ENCODE measurements around the gene WDR93.
A peak's percentile ranks its signal among the peaks of the same experiment; 100 is the strongest.
"Not testable (repeated sequence)": the region's sequence is repeated elsewhere in the genome, so short reads cannot be mapped to it uniquely, and the experiment has no call there.

WDR93 gene

DNA sequence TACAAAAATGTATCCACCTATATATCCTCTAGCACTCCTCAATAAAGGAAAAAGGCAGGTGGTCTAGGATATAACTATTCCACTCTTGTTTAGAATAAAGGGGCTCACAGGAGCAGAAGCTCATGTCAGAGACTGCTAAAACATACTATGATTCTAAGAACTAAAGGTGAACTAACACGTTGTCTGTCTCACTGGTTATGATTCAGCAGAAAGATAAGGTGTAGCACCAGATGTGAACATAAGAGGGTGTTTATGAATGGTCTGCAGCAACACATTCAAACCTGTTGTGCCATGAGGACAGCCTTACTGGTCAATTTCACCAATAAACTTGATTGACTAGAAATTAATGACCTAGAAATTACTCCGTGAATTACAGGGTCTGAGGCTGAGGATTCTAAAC is 4.6 kb upstream of the WDR93 start:
- no peak for DNase-seq (ENCODE audit: low read depth)

DNA sequence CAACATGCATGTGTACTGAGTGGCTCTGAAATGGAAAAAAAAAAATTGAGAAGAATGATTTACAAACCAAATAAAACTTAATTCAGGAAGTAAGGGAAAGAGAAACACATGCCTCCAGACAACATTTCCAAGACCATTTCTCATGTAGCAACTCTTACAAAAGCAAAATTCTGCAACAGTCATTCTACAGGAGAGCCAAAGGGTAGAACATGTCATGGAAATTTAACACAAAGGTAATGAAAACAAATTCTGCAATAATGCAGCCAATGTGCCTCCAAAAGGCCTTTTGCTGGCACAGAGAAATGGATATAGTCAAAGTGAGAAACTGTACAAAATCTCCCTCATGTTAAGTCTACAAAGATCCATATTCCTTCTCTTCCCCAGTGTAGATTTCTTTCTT is 4.1 kb upstream of the WDR93 start:
- DNase-seq (ENCODE audit: low read depth): no peak

DNA sequence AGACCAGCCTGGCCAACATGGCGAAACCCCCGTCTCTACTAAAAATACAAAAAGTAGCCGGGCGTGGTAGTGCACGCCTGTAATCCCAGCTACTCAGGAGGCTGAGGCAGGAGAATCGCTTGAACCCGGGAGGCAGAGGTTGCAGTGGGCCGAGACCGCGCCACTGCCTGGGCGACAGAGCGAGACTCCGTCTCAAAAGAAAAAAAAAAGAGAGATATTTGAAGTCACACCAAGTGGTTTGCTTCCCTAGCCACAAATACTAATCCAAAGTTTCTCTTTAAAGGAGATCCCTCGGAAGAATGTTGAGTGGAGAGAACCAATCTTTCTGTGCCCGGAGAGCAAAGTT is 708 bp upstream of the WDR93 start:
- DNase-seq (ENCODE audit: low read depth): not testable (repeated sequence)

DNA sequence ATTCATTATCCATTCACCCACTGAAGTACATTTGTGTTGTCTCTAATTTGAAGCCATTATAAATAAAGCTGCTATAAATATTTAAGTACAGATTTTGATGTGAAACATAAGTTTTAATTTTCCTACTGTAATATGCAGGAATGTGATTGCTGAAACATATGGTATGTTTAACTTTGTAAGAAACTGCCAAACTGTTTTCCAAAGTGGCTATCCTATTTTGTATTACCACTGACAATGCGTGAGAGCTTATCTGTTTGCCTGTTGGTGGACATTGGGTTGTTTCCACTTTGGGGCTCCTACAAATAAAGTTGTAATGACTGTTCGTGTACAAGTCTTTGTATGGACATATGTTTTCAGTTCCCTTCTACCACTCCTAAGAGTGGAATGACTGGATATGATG is 2.5 kb downstream of the WDR93 start:
- DNase-seq (ENCODE audit: low read depth): no peak

DNA sequence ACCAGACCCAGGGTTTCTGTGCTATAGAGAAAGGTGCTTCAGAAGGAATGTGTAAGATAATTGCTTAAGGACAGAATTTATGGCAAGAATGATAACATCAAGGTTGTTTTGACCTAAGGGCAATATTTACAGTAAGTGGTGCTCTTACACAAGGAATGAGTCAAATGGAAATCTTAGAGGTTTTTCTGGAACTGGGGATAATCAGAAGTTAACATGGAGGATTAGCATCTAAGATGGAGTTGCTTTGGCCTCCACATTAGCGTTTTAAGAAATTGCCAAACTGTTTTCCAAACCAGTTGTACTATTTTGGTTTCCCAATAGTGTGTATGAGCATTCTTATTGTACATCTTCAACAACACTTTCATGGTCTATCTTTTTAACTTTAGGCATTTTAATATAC is 3.1 kb downstream of the WDR93 start:
- no peak for DNase-seq (ENCODE audit: low read depth)

DNA sequence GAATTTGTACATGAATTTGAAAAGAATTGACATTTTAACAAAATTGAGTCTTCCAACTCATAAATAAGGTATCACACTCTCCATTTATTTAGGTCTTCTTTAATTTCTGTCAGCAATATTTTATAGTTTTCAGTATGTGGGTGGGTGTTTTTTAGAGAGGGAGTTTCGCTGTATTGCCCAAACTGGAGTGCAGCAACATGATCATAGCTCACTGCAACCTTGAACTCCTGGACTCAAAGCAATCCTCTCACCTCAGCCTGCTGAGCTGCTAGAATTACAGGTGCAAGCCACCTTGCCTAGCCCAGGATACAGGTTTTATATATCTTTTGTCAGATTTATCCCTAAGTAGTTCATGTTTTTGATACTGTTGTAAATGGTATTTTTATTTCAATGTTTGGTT is 4.6 kb downstream of the WDR93 start:
- no peak for DNase-seq (ENCODE audit: low read depth)

DNA sequence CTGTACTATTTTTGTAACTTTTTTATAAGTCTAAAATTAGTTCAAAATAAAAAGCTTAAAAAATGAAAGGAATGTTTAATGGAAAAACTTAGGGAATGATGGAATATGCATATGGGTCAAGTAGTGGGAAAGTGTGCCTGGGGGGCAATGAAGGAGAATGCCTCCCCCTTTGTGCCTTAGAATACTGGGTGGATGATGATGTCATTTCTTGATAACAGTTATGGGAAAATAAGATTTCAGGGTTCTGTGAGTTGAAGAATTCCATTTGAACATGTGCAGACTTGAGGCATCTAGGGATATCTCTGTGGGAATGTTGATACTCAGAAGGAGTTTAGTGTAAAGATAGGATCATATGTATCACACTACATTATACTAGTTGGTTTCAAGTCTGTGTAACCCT is 13.8 kb downstream of the WDR93 start:
- DNase-seq (ENCODE audit: low read depth): no peak

DNA sequence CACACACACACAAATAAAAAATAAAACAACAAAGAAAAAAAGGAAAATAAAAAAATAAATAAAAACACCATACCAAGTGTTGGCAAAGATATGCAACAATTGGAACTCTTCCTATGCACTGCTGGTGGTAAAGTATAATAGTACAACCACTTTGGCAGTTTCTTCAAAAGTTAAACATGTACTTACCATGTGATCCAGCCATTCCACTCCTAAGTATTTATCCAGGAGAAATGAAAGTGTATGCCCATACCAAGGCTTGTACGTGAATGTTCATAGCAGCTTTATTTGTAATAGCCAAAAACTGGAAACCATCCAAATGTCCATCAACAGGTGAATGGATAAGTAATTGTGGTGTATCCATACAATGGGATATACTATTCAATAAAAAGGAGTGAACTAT is 17.0 kb downstream of the WDR93 start:
- DNase-seq (ENCODE audit: low read depth): no peak

DNA sequence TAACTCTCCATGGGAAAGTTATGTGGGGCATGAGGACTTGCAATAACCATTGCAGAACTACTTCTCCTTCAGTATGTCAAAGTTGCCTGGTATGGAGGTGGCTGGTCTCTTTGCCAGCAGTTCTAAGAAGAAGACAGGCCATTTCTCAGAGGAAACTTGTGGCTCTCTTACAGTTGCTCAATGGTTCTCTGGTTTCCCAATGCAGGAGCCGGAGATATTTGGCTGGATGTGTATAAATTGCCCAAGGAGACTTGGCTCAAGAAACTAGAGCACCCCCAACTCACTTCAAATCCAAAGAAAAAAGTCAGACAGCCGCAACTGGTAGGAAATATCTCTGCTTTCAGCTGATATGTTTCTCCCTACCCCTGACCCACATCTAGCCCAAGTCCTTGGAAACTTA is 24.2 kb downstream of the WDR93 start:
- DNase-seq (ENCODE audit: low read depth): no peak

DNA sequence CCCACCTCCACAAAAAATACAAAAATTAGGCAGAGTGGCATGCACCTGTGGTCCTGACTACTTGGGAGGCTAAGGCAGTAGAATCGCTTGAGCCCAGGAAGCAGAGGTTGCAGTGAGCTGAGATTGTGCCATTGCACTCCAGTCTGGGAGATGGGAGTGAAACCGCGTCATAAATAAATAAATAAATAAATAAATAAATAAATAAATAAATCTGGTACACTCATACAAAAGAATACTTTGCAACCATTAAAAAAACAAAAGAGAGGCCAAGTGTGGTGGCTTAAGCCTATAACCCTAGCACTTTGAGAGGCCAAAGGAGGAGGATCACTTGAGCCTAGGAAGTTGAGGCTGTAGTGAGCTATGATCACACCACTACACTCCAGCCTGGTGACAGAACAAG is 32.4 kb downstream of the WDR93 start:
- no peak for DNase-seq (ENCODE audit: low read depth)

DNA sequence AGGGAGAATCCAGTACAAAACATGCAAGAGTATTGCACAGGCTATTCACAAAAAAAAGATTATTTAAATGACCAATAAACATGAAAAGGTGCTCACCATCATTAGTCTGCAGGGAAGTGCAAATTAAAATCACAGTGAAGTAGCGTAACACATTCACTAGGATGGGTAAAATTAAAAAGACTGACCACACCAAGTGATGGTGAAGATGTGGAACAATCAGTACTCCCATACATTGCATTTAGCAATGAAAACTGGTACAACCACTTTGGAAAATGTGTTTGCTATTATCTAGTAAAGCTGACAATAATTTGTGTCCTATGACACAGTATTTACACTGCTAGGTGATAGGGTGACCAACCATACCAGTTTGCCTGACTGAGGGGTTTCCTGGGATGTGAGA is 34.0 kb downstream of the WDR93 start:
- no peak for DNase-seq (ENCODE audit: low read depth)

DNA sequence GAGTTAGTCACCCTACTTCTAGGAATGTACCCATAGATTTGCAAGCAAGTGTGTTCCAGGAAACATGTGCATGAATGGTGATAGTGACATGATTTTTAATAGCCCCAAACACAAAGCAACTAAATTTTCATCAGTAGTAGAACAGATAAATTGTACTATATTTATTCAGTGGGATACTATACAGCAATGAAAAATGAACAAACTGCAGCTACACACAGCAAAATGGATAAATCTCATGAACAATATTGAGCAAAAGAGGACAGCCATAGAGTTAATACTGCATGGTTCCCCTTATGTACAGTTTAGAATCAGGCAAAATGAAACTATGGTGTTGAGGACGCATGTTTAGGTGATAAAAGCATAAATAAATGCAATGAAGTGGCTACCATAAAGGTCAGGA is 34.5 kb downstream of the WDR93 start:
- no peak for DNase-seq (ENCODE audit: low read depth)

DNA sequence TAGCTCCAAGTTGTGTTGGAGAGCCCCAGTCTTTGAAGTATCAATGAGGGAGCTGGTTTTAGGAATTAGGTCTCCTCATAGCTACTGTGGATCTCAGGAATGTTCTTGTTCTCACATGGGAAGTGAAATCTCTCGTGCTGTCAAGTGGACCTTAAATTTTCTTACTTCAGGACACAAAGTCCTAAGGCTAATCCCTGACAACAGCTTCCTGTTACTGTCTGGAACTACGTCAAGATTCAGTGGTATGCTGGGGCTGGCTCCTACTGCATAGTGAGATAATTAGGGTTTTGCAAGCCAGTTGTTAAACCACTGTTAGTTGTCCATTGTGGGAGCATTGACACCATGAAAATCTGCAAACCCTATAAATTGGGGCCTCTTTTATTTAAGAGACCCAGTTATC is 37.6 kb downstream of the WDR93 start:
- DNase-seq (ENCODE audit: low read depth): peak; percentile 34

DNA sequence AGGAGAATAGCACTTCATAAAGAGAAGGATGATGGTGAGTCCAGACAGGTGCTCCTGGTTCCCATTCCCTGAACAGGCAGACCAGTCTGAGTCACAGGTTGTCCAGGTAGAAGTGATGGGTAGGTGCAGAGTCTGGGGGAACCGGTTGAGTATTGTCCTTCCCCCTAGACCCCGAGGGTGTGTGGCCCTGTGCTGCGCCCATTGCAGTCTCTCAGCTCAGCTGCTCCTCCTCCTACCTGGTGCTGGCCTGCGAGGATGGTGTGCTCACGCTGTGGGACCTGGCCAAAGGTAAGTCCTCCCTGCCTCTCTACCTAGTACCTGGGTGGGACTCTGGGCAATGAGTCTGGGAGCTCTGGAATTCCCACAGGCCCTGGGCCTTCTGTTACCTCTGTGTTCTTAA is 40.7 kb downstream of the WDR93 start:
- no peak for DNase-seq (ENCODE audit: low read depth)

DNA sequence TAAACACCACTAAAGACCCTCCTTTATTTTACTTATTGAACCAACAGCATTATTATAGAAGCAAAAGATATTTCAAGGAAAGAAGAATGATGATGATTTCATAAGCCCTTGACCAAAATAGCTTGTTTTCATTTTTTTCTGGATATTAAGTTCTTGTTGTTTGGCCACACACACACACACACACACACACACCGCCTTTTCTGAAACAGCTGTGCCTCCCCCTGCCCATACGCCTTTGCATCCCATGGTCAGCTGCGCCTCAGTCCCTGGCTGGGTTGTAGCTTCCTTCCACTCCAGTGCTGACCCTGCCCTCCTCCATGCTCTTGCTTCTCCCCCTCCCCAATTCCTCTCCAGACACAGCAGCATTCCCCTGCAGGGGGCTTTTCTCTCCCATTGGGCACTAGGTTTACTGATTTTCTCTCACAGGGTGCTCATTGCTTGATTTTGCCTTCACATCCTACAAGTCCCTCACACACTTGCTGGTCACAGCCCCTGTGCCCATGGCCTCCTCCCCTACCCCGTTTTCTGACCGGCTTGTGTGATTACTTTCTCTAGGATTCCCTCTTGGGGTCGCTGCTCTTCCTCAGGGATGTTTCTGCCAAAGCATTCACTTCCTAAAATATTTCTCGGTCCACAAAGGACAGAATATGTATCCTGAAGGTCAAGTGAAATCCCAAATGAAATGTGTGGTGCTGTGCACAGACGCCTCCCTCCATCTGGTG is 42.0 kb downstream of the WDR93 start:
- DNase-seq (ENCODE audit: low read depth): no peak

DNA sequence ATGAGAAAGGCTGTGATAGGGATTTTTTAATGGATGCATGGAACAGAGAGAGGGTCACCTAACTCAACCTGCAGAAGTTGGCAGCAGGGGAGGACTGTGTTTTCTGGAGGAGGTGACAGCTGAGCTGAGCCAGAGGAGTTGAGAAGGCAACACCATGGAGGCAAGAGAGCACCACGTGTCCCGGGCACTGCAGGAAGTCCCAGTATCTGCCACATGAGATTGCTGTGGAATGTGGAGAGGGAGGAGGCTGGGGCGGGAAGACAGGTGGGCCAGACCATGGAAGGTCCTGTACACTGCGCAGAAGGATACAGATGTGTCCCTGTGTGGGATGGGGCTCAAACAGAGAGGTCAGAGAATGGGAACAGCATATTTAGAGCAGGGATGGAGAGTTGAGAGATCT is 45.2 kb downstream of the WDR93 start:
- no peak for DNase-seq (ENCODE audit: low read depth)

DNA sequence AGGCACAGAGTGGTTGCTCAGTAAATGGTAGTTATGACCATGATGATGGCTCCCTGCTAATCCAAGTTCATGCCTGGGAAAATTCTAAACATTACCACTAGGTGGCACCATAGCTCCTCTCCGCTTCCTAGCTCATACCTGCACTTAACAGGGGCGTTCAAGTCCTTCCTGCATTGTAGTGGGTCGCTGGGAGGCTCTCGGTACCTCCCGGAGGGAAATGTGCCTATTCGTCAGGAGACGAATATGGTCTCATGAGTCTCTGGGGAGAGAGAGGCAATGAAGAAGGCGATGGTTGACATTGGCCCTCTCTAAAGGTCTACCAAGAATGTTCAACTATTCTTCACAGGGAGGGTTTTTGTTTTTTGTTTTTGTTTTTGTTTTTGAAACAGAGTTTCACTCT is 49.5 kb downstream of the WDR93 start:
- peak; percentile 50 for DNase-seq (ENCODE audit: low read depth)

DNA sequence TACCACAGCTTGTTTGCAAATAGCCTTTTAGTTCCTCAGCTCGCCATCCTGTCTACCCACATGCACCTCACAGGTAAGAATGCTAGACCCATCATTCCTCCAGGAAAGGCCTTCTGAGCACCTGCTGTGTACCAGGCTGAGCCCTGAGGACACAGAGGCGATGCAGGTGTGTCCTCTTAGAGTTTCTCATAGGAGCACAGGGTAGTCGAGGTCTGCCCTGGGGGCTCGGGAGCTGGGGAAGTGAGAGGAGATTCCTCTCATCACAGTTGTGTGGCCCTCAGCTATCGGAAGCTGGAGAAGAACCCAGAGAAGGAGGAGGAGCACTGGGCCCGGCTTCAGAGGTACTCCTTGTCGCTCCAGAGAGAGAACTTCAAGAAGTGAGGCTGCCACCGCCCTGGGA is 52.4 kb downstream of the WDR93 start:
- no peak for DNase-seq (ENCODE audit: low read depth)

DNA sequence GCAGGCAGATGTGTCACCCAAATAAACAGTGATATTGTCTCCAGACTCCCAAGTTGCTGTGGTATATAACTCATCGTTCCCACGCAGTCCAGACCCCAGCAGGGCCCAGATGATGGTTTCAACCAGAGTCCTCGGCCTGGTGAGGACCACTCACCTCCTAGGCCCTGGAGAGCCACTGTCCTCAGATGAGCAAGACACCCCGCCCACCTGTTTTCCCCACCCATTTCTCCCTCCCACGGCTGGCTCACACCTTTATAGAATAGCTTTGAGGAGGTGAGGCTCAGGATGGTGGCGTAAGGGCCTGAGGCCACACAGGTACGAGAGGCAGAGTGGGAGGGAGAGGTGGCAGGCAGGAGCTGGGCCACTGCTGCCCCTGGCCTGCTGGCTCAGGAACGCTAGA is 53.0 kb downstream of the WDR93 start:
- no peak for DNase-seq (ENCODE audit: low read depth)

DNA sequence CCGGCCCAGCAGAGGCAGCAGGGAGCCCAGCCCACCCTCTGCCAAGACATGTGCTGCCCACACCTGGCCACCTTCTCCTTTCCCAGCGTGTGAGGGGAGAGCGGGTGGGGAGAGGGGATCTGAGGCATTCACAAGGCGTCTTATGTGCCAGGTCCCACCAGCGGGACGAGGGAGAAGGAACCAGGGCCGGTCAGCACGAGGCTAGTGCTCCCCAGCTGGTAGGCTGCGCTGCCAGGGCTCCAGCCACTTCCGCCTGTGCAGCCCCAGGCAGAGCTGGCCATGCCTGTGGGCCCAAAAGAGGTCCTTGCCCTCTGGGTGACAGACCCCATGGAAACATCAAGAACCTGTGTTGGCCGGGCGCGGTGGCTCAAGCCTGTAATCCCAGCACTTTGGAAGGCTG is 54.5 kb downstream of the WDR93 start:
- DNase-seq (ENCODE audit: low read depth): no peak

DNA sequence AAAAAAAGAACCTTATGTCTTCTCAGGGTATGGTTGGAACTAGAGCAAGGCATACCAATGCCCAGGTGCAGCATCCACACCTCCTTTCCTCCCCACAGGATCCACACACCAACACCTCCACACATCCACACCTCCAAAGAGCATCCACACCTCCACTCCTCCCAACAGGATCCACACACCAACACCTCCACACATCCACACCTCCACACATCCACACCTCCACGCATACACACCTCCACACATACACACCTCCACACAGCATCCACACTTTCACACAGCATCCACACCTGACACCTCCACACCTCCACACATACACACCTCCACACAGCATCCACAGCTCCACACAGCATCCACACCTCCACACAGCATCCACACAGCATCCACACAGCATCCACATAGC is 55.2 kb downstream of the WDR93 start:
- no peak for DNase-seq (ENCODE audit: low read depth)

DNA sequence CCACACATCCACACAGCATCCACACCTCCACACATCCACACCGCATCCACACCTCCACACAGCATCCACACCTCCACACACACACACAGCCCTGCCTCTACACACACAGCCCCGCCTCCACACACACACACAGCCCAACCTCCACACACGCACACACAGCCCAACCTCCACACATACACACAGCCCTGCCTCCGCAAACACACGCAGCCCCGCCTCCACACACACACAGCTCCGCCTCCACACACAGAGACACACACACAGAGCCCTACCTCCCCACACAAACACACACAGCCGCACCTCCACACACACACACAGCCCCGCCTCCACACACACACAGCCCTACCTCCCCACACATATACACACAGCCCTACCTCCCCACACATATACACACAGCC is 55.8 kb downstream of the WDR93 start:
- no peak for DNase-seq (ENCODE audit: low read depth)

DNA sequence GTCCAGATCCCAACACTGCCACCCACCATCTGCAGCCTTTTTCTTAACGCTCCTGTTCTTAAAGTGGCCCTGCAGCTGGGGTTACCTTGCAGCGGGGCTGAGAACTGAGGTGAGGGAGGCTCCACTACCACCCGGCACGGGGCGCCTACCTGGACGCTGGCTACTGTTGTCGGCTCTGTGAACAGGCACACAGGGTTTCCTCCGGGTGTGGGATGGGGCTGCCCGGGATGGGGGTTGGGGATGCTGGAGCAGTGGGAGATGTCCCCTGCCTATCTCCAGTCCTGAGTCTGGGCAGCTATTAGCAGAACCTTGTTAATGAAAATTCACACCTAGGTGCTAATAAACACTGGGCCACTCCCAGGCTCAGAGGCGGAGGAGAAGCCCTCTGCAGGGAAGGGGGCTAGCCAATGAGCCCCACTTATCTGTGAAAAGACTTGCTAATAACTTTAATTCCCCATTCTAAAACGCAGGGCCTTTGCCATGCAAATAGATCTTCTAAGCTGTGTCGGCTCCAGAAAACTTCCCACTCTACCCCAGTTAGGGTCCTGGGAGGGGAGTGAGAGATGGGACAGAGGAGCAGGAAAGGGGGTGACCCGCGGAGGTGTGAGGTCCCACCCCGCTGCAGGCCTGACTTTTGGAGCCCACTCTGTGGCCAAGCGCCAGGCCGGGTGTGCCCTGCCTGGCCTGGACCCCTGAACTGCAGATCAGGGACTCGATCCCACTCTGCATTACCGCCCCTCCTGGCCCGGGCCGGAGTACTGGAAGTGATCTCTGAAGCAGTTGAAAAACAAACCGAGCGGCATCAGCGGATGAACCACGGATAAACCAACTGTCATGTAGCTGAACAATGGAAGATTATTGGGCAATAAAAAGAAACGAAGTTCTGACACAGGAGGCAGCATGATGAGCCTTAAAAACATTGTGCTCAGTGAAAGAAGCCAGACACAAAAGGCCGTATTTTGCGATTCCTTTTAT is 57.4 kb downstream of the WDR93 start:
- DNase-seq (ENCODE audit: low read depth): no peak

DNA sequence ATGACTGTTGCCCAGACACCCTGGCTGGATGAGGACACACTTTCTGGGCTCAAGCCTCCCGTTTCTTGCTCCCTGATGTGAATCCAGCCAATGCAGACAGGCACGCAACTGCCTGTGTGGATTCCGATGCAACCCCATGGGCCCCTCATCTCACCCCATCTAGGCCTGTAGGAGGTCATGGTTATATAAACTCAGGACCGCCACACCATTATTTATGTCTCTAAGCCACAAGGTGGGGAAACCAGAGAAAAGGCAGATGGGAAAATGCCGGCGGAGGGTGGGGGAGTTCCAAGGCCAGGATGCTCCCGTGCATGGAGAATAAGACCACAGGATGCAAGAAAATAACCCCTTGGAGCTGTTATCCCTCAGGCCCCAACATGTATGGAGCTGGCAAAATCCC is 58.4 kb downstream of the WDR93 start:
- no peak for DNase-seq (ENCODE audit: low read depth)

Data from fibroblast of the conjunctiva (primary cell).